ENCODE measurements around the gene IFITM10.

Gene IFITM10

DNA sequence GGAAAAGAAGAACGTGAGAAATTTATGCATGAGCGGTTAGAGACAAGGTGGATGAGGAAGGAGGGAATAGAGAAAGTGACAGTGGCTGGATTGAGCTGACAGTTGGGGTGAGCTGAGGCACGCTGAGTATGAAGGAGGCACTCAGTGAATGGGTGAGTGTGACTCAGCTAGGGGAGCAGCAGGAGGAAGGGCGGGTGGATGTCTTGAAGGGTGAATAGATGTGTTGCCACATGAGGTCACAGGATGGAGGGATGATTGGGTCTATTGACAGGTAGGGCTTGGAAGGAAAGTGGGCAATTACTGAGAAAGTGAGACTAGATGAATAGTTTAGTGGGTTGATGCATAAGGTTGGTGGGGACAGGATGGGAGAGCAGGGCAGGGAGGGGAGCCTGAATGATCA lies 8.0 kb downstream of the IFITM10 start:
- in situ Hi-C loops (cut with MboI; ENCODE audit: low sequenced_read_pairs), result no loop called here

- in situ Hi-C loops (cut with MboI; ENCODE audit: low sequenced_read_pairs), result no loop called here
Observed at GRCh38 chr11:1741741-1742140, 8.7 kb downstream of the IFITM10 start.

- in situ Hi-C loops (cut with MboI; ENCODE audit: low sequenced_read_pairs), result no loop called here
Observed at GRCh38 chr11:1740786-1741530, 9.4 kb downstream of the IFITM10 start.

DNA sequence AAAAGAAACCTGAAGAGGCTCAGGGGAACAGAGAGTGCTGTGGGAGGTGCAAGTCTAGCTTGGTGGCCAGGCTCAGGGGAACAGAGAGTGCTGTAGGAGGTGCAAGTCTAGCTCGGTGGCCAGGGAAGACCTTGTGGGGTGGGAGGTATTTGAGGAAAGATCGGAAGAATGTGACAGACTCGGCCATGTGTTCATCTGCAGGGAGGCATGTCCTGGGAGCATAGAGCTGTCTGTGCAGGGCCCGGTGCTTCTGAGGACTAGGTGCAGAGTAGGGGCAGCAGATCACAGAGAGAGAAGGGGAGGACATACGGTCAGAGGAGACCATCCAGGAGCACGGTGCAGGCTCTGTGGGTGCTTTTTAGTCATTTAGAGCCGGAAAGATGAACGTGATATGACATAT lies 10.8 kb downstream of the IFITM10 start:
- in situ Hi-C loops (cut with MboI; ENCODE audit: low sequenced_read_pairs), result no loop called here

GRCh38 chr11:1738380-1738779 lies 12.0 kb downstream of the IFITM10 start:
- in situ Hi-C loops (cut with MboI; ENCODE audit: low sequenced_read_pairs), result no loop called here

DNA sequence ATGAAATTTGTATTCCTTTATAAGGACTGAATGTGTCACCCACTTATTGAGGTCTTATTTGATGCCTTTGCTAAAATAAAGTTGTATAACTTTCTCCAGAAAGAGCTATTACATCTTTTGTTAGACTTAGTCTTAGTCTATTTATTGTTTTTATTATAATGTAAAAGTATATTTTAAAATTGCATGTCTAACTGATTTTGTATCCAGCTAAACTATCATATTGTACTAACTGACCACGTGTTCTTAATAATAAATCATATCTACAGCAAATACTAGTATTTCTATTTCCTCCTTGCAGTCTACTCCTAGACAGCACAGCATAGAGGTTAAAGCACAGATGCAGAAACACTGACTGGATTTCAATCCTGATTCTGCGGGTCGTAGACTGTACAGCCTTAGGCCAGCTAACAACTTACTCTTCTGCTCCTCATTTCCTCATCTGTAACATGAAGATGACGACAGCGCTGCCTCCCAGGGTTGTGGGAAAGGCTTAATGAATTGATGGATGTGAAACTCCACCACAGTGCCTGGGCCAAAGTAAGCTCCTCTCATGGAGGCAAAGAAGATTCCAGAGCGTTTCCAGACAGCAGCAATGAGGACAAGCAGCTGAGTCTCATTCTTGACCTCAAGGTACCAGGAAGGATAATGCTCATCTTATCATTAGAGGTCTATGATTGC lies 13.2 kb downstream of the IFITM10 start:
- in situ Hi-C loops (cut with MboI; ENCODE audit: low sequenced_read_pairs), result no loop called here

DNA sequence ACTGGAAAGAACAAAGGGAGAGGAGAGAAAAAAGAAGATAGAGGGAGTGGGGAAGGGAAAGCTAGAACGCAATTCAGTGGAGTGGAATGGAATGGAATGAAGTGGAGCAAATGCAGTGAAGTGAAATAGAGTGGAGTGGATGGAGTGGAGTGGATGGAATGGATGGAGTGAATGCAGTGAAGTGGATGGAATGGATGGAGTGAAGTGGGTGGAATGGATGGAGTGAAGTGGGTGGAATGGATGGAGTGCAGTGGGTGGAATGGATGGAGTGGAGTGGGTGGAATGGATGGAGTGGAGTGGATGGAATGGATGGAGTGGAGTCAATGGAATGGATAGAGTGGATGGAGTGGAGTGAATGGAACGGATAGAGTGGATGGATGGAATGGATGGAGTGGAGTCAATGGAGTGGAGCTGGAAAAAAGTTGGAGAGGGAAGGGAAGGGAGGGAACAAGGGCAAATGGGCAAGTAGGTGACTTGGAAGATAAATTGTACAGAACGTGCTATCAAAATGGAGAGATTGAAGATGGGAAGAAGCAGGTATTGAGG lies 13.9 kb downstream of the IFITM10 start:
- in situ Hi-C loops (cut with MboI; ENCODE audit: low sequenced_read_pairs), result no loop called here

DNA sequence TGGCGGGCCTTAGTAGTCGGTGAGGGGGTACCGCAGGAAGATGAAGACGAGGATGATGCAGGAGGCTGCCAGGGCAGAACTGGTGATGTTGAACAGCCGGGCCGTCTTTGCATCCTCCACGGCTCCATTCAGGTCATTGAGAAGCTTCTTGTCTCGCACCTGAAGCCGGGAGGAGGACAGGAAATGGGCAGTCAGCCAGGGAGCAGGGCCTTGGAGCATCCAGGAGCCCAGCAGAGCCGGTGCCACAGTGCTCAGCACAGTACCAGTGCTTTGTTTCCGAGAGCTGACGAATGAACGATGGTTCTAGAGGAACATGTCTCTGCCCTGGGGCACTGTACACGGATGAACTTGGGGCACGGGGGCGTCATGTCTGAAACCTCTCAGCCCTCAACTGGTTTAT lies 15.1 kb downstream of the IFITM10 start:
- in situ Hi-C loops (cut with MboI; ENCODE audit: low sequenced_read_pairs), result no loop called here

- in situ Hi-C loops (cut with MboI; ENCODE audit: low sequenced_read_pairs), result no loop called here
Observed at GRCh38 chr11:1734641-1735081, 15.7 kb downstream of the IFITM10 start.

DNA sequence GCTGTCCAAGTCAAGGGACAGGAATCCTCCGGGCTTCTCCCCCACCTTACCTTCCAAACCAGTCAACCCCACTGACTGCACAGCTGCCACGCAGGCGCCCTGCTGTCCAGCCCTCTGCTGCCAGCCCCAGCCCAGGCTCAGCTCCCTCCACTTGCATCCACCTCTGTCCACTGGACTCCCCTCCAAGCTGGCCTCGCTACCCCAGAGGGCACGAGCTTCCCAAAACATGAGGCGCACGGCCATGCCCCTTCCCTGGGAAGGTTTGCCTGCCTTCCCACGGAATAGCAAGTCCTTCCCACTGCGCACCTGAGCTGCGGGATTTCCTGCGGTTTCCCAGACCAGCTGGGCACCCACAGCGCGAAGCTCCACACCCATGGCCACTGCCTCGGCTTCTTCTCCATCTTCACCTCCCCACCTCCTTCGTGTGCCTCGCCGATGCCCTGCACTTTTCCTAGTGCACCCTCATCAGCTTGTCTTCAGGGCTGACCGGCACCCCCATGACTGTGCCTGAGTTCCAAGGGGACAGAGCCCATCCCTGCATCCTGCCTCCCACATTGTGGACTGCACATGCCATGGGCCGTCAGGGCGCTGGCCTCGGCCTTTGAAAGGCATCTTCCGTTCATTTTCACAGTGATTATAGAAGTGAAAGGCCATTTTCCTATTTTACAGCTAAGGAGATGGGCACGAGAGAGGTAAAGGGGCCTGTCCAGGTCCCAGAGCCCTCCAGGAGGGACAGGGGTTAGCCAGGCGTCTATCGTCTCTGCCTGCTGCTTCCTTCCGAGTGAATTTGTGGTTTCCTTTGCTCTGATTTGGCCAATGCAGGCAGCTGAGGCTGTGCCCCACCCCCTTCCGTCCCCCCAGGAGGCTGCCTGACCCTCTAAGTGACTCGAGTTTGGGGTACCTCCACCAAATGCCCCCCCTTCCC lies 16.4 kb downstream of the IFITM10 start:
- in situ Hi-C loops (cut with MboI; ENCODE audit: low sequenced_read_pairs), result no loop called here

DNA sequence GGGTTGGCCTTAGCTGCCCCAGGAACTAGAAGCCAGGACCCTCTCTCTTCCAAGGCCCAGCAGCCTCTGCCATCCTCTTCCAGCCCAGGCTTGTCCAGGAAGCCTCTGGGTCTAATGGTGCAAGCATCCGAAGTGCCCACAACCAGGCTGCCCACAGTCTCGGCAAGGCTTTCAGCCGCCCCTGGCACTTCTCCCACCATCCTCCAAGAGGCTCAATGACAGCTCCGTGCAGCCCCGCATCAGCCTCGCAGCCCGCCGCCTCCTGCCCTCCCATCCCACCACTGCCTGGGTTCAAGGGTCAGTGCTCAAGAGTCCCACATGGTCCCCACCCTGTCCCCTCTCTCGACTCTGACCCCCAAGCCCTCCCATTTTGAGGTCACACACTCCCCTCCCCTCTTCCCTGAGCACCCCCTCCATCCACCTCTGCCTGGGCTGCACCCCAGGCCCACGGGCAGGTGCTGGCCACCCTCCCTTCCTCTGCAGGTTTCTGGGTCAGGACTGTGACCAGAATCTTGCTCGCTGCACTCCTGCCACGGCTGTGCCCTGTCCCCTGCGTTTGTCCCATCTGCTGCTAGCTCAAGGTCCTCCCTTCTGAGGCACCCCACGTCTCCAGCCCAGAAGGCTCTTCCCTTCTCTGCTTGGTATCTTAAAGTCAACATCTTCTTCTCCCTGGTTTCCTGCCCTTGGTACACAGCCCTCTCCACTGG lies 17.2 kb downstream of the IFITM10 start:
- in situ Hi-C loops (cut with MboI; ENCODE audit: low sequenced_read_pairs), result no loop called here

GRCh38 chr11:1732418-1733008 lies 17.9 kb downstream of the IFITM10 start:
- in situ Hi-C loops (cut with MboI; ENCODE audit: low sequenced_read_pairs), result no loop called here

- in situ Hi-C loops (cut with MboI; ENCODE audit: low sequenced_read_pairs), result no loop called here
Observed at GRCh38 chr11:1731451-1732059, 18.8 kb downstream of the IFITM10 start.

GRCh38 chr11:1730059-1730629 lies 20.3 kb downstream of the IFITM10 start:
- in situ Hi-C loops (cut with MboI; ENCODE audit: low sequenced_read_pairs), result no loop called here

GRCh38 chr11:1729692-1730011 lies 20.7 kb downstream of the IFITM10 start:
- in situ Hi-C loops (cut with MboI; ENCODE audit: low sequenced_read_pairs), result no loop called here

DNA sequence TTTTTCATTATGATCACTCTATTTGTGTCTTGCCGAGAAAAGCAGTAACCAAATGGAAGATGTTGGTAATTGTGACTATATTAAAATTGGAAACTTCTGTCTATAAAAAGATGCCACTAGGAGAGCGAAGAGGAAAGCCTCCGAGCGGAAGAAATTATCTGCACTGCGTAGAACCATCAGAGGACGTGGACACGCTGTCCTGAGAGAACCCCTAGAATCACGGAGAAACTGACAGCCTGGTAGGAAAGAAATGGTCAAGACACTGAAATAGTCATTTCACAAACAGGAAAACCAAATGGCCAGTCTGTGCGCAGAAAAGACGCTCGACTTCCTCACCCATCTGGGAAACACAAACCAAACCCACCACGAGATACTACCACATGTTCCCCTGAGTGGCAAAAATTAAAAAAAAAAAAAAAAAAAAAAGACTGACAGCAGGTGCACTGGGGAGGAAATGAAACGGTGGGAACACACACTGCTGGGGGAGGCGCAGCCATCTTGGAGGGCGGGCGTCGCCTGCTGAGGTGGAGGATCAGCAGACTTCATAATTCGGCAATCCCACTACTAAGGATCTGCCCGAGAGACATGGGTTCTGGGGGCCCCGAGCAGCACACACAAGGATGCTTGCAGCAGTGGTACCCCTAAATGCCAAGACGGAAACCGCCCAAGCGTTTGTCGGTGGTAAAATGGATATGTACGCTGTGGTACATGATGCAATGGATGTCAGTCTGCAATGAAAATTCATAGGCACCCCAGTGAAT lies 21.3 kb downstream of the IFITM10 start:
- in situ Hi-C loops (cut with MboI; ENCODE audit: low sequenced_read_pairs), result no loop called here

GRCh38 chr11:1728301-1728700 lies 22.1 kb downstream of the IFITM10 start:
- in situ Hi-C loops (cut with MboI; ENCODE audit: low sequenced_read_pairs), result no loop called here

DNA sequence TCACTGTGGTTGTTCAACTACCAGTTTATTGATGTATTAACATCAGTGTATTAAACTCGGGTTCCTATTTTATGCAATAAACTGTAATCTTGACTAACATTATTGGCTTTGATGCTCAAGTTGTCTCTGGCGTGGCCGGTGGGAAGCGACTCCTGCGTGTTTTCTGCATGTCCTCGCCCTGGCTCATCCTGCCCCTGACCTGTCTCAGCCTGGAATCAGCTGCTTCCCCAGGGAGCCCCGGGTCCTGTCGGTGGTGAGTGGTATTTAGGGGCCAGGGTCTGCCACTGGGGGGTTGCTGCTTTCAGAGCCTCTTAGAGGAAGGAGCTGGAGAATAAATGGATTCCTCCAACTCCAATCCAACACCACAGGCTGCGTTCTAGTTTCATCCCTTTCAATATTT lies 22.5 kb downstream of the IFITM10 start:
- in situ Hi-C loops (cut with MboI; ENCODE audit: low sequenced_read_pairs), result no loop called here

Data from HL-60/S4 treated with phorbol 12-myristate 13-acetate at 8.2 ng/mL for 4 days and 3 days (cell line).